CMK (cell line): ENCODE results near the gene MCRS1.
A peak's percentile ranks its signal among the peaks of the same experiment; 100 is the strongest.
"Not testable (repeated sequence)": the region's sequence is repeated elsewhere in the genome, so short reads cannot be mapped to it uniquely, and the experiment has no call there.

Experiments used
- DNase-seq: peaks from one replicate; pipeline ENCODE4 v3.0.0-alpha.2; 2010; ENCODE audit warnings: low read depth

Gene MCRS1

GRCh38 chr12:49567611-49568441, at the start of gene MCRS1:
TSS of gene MCRS1 (minus strand) at chr12:49568142. CDS start at chr12:49566731, 1,411 bp downstream.
- DNase-seq: peak; percentile 85

DNA sequence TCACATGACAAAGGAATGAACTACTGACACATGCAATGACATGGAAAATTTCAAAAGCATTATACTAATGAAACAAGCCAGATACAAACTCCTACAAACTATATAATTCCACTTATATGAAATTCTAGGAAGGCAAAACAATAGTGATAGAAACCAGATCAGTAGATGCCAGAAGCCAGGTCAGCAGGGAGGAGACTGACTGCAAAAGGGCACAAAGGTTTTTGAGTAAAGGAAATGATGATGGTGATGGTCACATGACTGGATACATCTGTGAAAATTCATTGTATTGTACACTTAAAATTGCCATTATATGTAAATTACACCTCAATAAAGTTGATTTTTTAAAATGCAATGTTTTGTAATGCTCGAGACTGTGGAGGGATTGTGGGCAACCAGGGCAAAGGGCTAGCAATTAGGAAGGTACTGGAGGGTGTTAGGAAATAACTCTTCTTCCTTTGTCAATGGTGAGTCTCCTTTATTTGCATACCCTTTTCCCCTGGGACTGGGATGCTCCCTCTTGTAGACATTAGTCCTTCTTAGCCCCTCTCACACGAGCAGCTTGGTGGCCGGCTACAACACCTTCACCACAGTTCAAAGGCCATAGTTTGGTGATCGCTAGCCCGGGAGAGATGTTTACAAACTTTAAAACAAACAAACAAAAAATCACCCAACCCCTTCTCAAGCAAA, 48.7 kb upstream of the MCRS1 start:
- no peak for DNase-seq

GRCh38 chr12:49615725-49616124, 47.8 kb upstream of the MCRS1 start:
- DNase-seq: no peak

DNA sequence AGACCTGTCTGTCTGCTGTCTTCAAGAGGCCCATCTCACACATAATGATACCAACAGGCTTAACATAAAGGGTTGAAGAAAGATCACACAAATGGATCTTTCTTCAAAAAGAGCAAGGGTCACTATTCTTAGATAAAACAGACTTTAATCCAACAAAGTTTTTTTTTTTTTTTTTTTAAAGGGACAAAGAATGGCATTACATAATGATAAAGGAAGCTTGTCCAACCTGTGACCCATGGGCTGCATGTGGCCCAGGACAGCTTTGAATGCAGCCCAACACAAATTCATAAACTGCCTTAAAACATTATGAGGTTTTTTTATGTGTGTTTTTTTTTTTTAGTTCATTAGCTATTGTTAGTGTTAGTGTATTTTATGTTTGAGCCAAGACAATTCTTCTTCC, 44.3 kb upstream of the MCRS1 start:
- no peak for DNase-seq

- DNase-seq: not testable (repeated sequence)
Observed at GRCh38 chr12:49610785-49611184, 42.8 kb upstream of the MCRS1 start.

GRCh38 chr12:49609875-49610154, 41.9 kb upstream of the MCRS1 start:
- no peak for DNase-seq

GRCh38 chr12:49609059-49609874, 41.3 kb upstream of the MCRS1 start:
- no peak for DNase-seq

DNA sequence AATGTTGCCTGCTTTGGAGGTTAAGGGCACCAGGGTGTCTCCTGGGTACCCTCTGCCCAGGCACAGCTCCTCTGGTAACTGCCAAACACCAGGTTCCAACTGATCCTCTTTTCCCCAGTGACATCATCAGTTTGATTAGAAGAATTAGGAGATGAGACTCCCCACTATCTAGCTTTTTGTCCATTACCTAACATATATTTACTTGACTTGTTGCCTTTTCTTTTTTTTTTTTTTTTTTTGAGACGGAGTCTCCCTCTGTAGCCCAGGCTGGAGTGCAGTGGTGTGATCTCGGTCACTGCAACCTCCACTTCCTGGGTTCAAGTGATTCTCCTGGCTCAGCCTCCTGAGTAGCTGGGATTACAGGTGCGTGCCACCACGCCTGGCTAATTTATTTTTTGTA, 37.6 kb upstream of the MCRS1 start, which contains the start of gene FAM186B:
Gene FAM186B, minus strand, starts transcription at position 101 of the 400 bp plus-strand sequence. CDS start 162 bp downstream, outside the sequence.
- DNase-seq: not testable (repeated sequence)

DNA sequence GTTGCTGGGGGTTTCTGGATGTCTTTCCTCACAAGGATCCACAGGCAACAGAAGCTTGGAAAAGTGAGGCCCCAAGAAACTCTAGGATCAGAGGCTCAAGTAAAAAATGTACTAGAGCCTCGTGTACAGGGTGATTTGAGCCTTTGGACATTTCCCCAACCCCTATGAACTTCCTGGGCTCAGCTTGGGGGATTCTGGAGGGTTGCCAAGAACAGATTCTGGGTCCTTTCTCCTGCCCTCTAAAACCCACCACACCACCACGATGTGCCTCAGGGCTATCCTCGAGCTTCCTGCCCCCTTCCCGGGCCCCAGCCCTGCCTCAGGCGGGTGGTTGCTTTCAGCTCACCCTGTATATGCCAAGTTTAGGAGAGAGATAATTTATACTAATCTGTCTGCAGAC, 36.9 kb upstream of the MCRS1 start:
- DNase-seq: no peak

DNA sequence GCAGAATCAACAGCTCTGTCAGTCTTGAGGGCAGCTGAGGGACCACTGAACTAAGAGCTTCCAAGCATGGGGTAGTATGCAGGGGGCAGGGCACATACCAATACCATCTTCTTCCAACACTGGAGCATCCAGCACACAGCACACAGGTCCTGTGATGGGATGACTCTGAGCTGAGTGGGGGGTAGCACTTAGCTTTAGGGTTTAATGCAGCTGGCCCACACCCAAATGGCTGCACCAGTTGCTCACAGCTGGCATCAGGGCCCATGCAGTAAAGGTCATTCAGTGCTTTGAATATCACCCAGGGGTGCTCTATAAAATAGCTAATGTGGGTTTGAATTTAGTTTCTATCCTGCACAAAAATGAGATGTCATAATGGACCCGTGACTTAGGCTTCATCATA, 35.8 kb upstream of the MCRS1 start:
- DNase-seq: no peak

GRCh38 chr12:49599961-49600360, 32.0 kb upstream of the MCRS1 start:
- no peak for DNase-seq

DNA sequence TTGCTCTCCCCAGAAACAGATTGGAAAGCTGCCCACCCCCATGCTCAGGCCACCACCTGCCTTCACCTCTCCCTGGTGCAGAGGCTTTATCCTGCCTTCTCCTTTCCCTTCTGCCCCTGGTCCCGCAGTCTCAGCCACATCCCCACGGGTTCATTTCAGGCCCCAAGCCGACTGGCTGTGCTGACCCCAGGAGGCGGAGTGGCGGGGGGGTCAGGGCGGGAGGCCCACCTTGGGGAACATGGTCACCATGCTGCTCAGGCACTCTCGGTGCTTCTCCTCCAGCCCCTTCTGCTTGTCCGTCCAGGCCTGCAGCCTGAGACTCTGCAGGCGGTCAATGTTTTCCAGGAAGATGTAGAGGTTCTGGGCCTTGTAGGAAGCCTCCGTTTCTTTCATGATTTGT, 30.6 kb upstream of the MCRS1 start:
- no peak for DNase-seq

DNA sequence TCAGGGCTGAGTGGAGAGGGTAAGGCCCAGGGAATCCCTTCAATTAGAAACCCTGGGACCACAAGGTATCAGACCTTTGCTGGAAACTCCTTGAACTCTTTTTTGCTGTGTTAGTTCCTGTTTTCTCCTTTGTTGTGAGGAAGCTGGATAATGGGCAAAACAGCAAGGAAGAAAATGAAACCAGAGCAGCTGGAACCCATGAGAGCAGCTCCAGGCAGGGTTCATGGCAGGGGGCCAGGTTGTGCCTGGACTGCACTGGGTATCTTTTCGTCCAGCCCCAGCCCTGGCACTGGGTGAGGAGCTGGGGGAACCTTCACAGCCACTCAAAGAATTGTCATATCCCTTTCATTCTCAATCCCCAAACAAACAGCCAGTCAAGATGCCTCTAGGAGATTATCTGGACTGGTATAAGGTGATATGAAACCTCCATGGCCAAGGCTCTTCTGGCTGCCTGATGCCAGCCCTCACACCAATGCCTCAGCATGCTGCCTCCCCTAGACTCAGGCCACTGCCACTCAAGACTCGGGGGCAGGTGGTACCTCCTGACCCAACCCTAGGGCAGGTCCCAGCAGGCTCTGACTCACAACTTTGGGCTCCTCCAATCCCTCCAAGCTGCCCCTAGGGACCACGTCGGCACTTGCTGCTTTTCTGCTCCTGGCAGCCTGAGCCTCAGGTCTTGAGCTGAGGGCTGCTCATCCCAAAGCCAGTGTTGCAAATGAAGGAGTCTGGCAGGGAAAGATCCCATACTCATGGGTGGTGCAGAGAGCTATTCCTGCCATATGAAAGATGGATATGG, 21.0 kb upstream of the MCRS1 start:
- DNase-seq: no peak

DNA sequence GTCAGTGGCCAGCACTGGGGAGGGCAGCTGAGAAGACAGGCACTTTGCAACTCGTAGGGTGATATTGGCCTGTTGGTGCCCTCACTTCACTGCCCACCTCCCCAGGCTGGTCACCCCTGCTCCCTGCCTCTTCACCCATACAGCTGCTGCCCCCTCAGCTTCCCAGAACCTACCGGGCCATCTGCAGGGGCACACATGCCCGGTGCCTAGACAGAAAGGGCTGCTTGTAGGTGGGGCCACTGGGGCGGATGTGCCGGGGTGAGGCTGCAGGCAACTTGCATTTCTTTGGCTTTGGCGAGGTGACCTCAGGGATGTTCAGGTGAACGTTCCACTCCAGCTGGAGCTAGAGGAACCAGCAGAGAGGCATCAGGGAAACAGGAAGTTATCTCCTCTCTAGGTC, 20.3 kb upstream of the MCRS1 start:
- DNase-seq: no peak

DNA sequence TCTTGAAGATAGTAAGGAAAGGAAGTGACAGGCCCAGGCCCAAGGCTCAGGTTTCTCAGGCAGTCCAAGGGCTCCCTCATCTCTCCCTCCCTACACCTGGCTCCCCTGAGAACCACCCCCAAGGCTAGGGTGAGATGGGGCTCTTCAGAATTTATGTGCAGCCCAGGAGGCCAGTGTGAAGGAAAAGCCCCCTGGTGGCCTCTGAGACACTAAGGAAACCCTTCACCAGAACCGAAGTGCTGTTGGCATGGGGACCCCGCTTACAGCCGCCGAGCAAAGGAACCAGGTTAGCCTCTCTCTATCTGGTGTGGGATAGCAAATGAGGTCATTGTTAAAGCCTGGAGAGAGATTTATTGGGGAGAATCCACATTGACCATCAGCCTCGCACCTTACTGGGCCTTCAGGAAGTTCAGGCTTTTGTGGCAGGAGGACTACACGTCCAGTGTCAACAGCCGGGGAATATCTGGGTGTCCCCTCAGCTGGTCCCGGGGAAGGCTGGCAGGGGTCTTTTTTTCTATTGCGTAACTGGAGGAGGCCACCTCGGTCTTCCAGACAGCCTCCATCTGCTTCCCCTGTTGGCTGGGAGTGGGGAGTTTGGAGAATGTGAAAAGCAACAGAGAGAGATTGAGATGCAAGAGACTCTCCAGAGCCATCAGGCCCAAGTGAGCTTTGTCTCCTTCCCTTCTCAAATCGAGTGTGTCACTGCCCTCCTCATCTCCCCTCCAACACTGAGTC, 19.4 kb upstream of the MCRS1 start:
- DNase-seq: no peak

GRCh38 chr12:49585477-49586459, 17.8 kb upstream of the MCRS1 start:
- DNase-seq: no peak

GRCh38 chr12:49584591-49584990, 16.6 kb upstream of the MCRS1 start:
- DNase-seq: no peak

GRCh38 chr12:49583366-49584094, 15.6 kb upstream of the MCRS1 start:
- no peak for DNase-seq

DNA sequence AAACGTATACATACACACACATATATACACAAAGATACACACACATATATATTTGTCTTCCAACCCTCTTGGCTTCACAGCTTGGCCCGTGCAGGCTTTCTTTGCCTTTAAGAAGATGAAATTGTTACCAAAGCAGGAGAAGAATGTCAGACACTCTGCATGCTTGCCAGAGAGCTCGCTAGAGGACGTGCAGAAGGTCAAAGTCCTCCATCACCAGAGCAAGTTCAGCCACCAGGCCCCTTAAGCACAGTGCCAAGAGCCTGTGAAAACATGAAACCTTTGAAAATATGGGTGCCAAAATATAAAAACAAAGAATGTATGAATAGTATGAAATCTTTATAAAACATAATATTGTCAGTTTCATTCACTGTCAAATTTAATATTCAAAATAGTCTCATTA, 14.9 kb upstream of the MCRS1 start:
- DNase-seq: no peak
